ENCODE data around the gene C3orf22.
"Not testable (repeated sequence)": the region's sequence is repeated elsewhere in the genome, so short reads cannot be mapped to it uniquely, and the experiment has no call there.

The C3orf22 gene

GRCh38 chr3:126558336-126559071 lies at the start of gene C3orf22:
TSS of gene C3orf22 (minus strand) at chr3:126558932. CDS start at chr3:126553390, 5,542 bp downstream.
- Histone ChIP-seq H3K4me1 (ENCODE audit: control insufficient read depth, insufficient read depth, low read length) (no peaks in the 10 kb centered on the region), H3K27me3 (ENCODE audit: control insufficient read depth, insufficient read depth, low read length) (no peaks in the 10 kb centered on the region)

GRCh38 chr3:126607214-126607908 lies 48.6 kb upstream of the C3orf22 start:
- Histone ChIP-seq H3K9ac (ENCODE audit: low read length) (no peak overlapping the region), H3K9me3 (ENCODE audit: control insufficient read depth, insufficient read depth, low read depth, low read length) (no peaks in the 10 kb centered on the region), H3K4me3 (ENCODE audit: low read depth, low read length) (no peak overlapping the region), H3K4me1 (ENCODE audit: control insufficient read depth, insufficient read depth, low read length) (0 out of 2 replicates have a peak, but pooled peaks cover 3% of the 10 kb centered on the region), H3K27me3 (ENCODE audit: control insufficient read depth, insufficient read depth, low read length) (no peaks in the 10 kb centered on the region), H3K27ac (ENCODE audit: low read depth, low read length) (no peak overlapping the region), H3K36me3 (ENCODE audit: control insufficient read depth, insufficient read depth, low read length) (no peaks in the 10 kb centered on the region)

More at GRCh38 chr3:126558336-126559071, at the start of gene C3orf22:
- Histone ChIP-seq H3K27ac (ENCODE audit: low read depth, low read length) (no peak within 1 kb of the TSS), H3K9ac (ENCODE audit: low read length) (no peak within 1 kb of the TSS), H3K4me3 (ENCODE audit: low read depth, low read length) (no peak within 1 kb of the TSS), H3K36me3 (ENCODE audit: control insufficient read depth, insufficient read depth, low read length) (no peaks in the 10 kb centered on the region), H3K9me3 (ENCODE audit: control insufficient read depth, insufficient read depth, low read depth, low read length) (peaks cover 3% of the 10 kb centered on the region; the same call in 1 of the 2 replicates)

GRCh38 chr3:126606001-126606400 lies 47.3 kb upstream of the C3orf22 start:
- no peak overlapping the region for H3K4me3 ChIP-seq (ENCODE audit: low read depth, low read length)
- no peaks in the 10 kb centered on the region for H3K9me3 ChIP-seq (ENCODE audit: control insufficient read depth, insufficient read depth, low read depth, low read length)
- no peak overlapping the region for H3K9ac ChIP-seq (ENCODE audit: low read length)
- no peaks in the 10 kb centered on the region for H3K27me3 ChIP-seq (ENCODE audit: control insufficient read depth, insufficient read depth, low read length)
- H3K4me1 ChIP-seq (ENCODE audit: control insufficient read depth, insufficient read depth, low read length), result 0 out of 2 replicates have a peak, but pooled peaks cover 3% of the 10 kb centered on the region
- H3K36me3 ChIP-seq (ENCODE audit: control insufficient read depth, insufficient read depth, low read length), result no peaks in the 10 kb centered on the region
- H3K27ac ChIP-seq (ENCODE audit: low read depth, low read length), result no peak overlapping the region

- 0 out of 2 replicates have a peak, but pooled peaks cover 3% of the 10 kb centered on the region for H3K4me1 ChIP-seq (ENCODE audit: control insufficient read depth, insufficient read depth, low read length)
- no peak overlapping the region for H3K4me3 ChIP-seq (ENCODE audit: low read depth, low read length)
- no peaks in the 10 kb centered on the region for H3K27me3 ChIP-seq (ENCODE audit: control insufficient read depth, insufficient read depth, low read length)
- no peaks in the 10 kb centered on the region for H3K9me3 ChIP-seq (ENCODE audit: control insufficient read depth, insufficient read depth, low read depth, low read length)
- H3K36me3 ChIP-seq (ENCODE audit: control insufficient read depth, insufficient read depth, low read length), result no peaks in the 10 kb centered on the region
- H3K9ac ChIP-seq (ENCODE audit: low read length), result no peak overlapping the region
- H3K27ac ChIP-seq (ENCODE audit: low read depth, low read length), result no peak overlapping the region
These were observed 46.0 kb upstream of the C3orf22 start for GRCh38 chr3:126604691-126605090.

GRCh38 chr3:126599101-126599500 lies 40.4 kb upstream of the C3orf22 start:
- H3K36me3 ChIP-seq (ENCODE audit: control insufficient read depth, insufficient read depth, low read length), result no peaks in the 10 kb centered on the region
- H3K4me1 ChIP-seq (ENCODE audit: control insufficient read depth, insufficient read depth, low read length), result no peaks in the 10 kb centered on the region
- H3K9me3 ChIP-seq (ENCODE audit: control insufficient read depth, insufficient read depth, low read depth, low read length), result no peaks in the 10 kb centered on the region; the same call in 1 of the 2 replicates
- no peak overlapping the region for H3K4me3 ChIP-seq (ENCODE audit: low read depth, low read length)
- no peaks in the 10 kb centered on the region for H3K27me3 ChIP-seq (ENCODE audit: control insufficient read depth, insufficient read depth, low read length)
- no peak overlapping the region for H3K27ac ChIP-seq (ENCODE audit: low read depth, low read length)
- H3K9ac ChIP-seq (ENCODE audit: low read length), result no peak overlapping the region

GRCh38 chr3:126595479-126595878 lies 36.7 kb upstream of the C3orf22 start:
- not testable (repeated sequence) for H3K27ac ChIP-seq (ENCODE audit: low read depth, low read length); H3K27me3 ChIP-seq (ENCODE audit: control insufficient read depth, insufficient read depth, low read length); H3K36me3 ChIP-seq (ENCODE audit: control insufficient read depth, insufficient read depth, low read length); H3K9me3 ChIP-seq (ENCODE audit: control insufficient read depth, insufficient read depth, low read depth, low read length); H3K4me3 ChIP-seq (ENCODE audit: low read depth, low read length); H3K4me1 ChIP-seq (ENCODE audit: control insufficient read depth, insufficient read depth, low read length); H3K9ac ChIP-seq (ENCODE audit: low read length)

- not testable (repeated sequence) for H3K4me1 ChIP-seq (ENCODE audit: control insufficient read depth, insufficient read depth, low read length)
These were observed 32.8 kb upstream of the C3orf22 start for GRCh38 chr3:126591515-126591914.

GRCh38 chr3:126582311-126582710 lies 23.6 kb upstream of the C3orf22 start:
- no peak overlapping the region for H3K4me3 ChIP-seq (ENCODE audit: low read depth, low read length)
- no peak overlapping the region for H3K27ac ChIP-seq (ENCODE audit: low read depth, low read length)
- H3K9ac ChIP-seq (ENCODE audit: low read length), result no peak overlapping the region
- no peaks in the 10 kb centered on the region for H3K4me1 ChIP-seq (ENCODE audit: control insufficient read depth, insufficient read depth, low read length)
- H3K36me3 ChIP-seq (ENCODE audit: control insufficient read depth, insufficient read depth, low read length), result no peaks in the 10 kb centered on the region
- H3K9me3 ChIP-seq (ENCODE audit: control insufficient read depth, insufficient read depth, low read depth, low read length), result no peaks in the 10 kb centered on the region
- no peaks in the 10 kb centered on the region for H3K27me3 ChIP-seq (ENCODE audit: control insufficient read depth, insufficient read depth, low read length)

More at GRCh38 chr3:126591515-126591914, 32.8 kb upstream of the C3orf22 start:
- H3K9me3 ChIP-seq (ENCODE audit: control insufficient read depth, insufficient read depth, low read depth, low read length); H3K36me3 ChIP-seq (ENCODE audit: control insufficient read depth, insufficient read depth, low read length); H3K4me3 ChIP-seq (ENCODE audit: low read depth, low read length); H3K27ac ChIP-seq (ENCODE audit: low read depth, low read length); H3K9ac ChIP-seq (ENCODE audit: low read length); H3K27me3 ChIP-seq (ENCODE audit: control insufficient read depth, insufficient read depth, low read length): not testable (repeated sequence)

GRCh38 chr3:126581569-126581968 lies 22.8 kb upstream of the C3orf22 start:
- Histone ChIP-seq H3K9me3 (ENCODE audit: control insufficient read depth, insufficient read depth, low read depth, low read length) (no peaks in the 10 kb centered on the region), H3K27ac (ENCODE audit: low read depth, low read length) (no peak overlapping the region), H3K4me1 (ENCODE audit: control insufficient read depth, insufficient read depth, low read length) (no peaks in the 10 kb centered on the region), H3K4me3 (ENCODE audit: low read depth, low read length) (no peak overlapping the region), H3K9ac (ENCODE audit: low read length) (no peak overlapping the region), H3K27me3 (ENCODE audit: control insufficient read depth, insufficient read depth, low read length) (no peaks in the 10 kb centered on the region), H3K36me3 (ENCODE audit: control insufficient read depth, insufficient read depth, low read length) (no peaks in the 10 kb centered on the region)

- H3K27ac ChIP-seq (ENCODE audit: low read depth, low read length), result no peak overlapping the region
- H3K36me3 ChIP-seq (ENCODE audit: control insufficient read depth, insufficient read depth, low read length), result no peaks in the 10 kb centered on the region
- no peaks in the 10 kb centered on the region for H3K27me3 ChIP-seq (ENCODE audit: control insufficient read depth, insufficient read depth, low read length)
- H3K9me3 ChIP-seq (ENCODE audit: control insufficient read depth, insufficient read depth, low read depth, low read length), result no peaks in the 10 kb centered on the region
- no peaks in the 10 kb centered on the region for H3K4me1 ChIP-seq (ENCODE audit: control insufficient read depth, insufficient read depth, low read length)
- H3K4me3 ChIP-seq (ENCODE audit: low read depth, low read length), result no peak overlapping the region
- no peak overlapping the region for H3K9ac ChIP-seq (ENCODE audit: low read length)
These were observed 22.0 kb upstream of the C3orf22 start for GRCh38 chr3:126580746-126581145.

- Histone ChIP-seq H3K4me3 (ENCODE audit: low read depth, low read length) (no peak overlapping the region), H3K36me3 (ENCODE audit: control insufficient read depth, insufficient read depth, low read length) (no peaks in the 10 kb centered on the region), H3K9me3 (ENCODE audit: control insufficient read depth, insufficient read depth, low read depth, low read length) (no peaks in the 10 kb centered on the region), H3K9ac (ENCODE audit: low read length) (no peak overlapping the region), H3K27ac (ENCODE audit: low read depth, low read length) (no peak overlapping the region), H3K4me1 (ENCODE audit: control insufficient read depth, insufficient read depth, low read length) (no peaks in the 10 kb centered on the region), H3K27me3 (ENCODE audit: control insufficient read depth, insufficient read depth, low read length) (no peaks in the 10 kb centered on the region)
These were observed 20.0 kb upstream of the C3orf22 start for GRCh38 chr3:126578702-126579101.

All from HUES6 (cell line).